GM19438 (cell line): ENCODE measurements around the gene ARHGAP12.

Source experiments
- ATAC-seq: cut with Tn5 transposase; IDR thresholded peaks from one replicate; pipeline ENCODE4 v1.9.1; 2021; ENCODE audit warnings: low read depth; ENCODE audit not compliant: unreplicated experiment

Gene ARHGAP12

GRCh38 chr10:31832261-31832660 lies 96.4 kb downstream of the ARHGAP12 start:
- no peak for ATAC-seq

GRCh38 chr10:31830887-31831286 lies 97.7 kb downstream of the ARHGAP12 start:
- ATAC-seq: no peak

DNA sequence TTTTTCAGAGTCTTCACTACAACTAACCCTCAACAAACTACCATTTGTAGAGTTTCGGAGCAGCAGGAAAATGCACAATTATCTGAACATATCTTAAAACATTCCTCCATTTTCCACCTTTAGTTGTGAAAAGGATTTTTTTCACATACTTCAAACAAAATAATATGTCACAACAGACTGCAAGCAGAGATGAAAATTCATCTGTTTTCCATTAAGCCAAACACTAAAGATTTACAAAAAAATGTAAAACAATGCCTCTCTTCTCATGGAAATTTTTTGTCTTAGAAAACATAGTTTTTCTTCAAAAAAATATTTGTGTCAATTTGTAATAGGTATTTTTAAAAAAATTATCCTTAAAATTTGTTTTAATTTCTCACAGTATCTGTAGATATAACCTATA lies 98.9 kb downstream of the ARHGAP12 start:
- no peak for ATAC-seq

- no peak for ATAC-seq
Measured at GRCh38 chr10:31823358-31823757, 105.3 kb downstream of the ARHGAP12 start.

- ATAC-seq: no peak
Measured at GRCh38 chr10:31822616-31823318, 105.9 kb downstream of the ARHGAP12 start.

DNA sequence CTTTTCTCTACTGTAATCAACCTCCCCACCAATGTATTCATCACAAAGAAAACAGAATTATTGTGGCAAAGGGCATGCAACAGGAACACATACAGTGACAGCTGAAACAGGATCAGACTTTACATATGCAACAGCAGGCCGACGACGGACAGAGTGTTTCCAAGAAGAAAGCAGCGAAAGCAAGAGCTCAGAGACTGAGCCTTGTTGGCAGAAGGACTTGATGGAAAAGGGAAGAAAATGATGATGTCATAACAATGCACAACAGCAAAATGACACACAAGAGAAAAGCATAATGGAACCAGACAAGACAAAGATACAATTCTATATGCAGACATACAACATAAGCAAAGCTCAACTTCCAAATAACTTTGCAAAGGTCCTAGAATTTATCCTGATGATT lies 106.5 kb downstream of the ARHGAP12 start:
- no peak for ATAC-seq

- no peak for ATAC-seq
Measured at GRCh38 chr10:31820778-31821369, 107.8 kb downstream of the ARHGAP12 start.

GRCh38 chr10:31820096-31820495 lies 108.5 kb downstream of the ARHGAP12 start:
- no peak for ATAC-seq

DNA sequence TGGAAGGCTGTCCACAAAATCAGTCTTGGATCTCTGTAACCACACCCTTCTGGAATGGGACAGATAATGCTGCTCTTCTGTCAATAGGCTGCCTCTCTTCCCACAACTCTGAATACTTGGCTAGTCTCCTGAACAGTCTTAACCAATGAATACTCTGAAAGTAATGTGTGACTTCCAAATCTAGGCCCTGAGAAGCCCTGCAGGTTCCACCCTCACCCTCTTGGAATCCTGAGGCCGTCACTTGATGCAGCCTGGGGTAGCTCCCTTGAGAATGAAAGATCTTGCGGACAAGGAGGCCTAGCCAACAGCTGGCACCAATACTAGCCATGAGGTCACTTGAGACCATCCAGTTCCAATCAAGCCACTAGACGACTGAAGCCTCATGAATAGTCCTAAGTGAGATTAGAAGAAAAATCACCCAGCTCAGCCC lies 109.2 kb downstream of the ARHGAP12 start:
- no peak for ATAC-seq

GRCh38 chr10:31816318-31816717 lies 112.3 kb downstream of the ARHGAP12 start:
- ATAC-seq: no peak

DNA sequence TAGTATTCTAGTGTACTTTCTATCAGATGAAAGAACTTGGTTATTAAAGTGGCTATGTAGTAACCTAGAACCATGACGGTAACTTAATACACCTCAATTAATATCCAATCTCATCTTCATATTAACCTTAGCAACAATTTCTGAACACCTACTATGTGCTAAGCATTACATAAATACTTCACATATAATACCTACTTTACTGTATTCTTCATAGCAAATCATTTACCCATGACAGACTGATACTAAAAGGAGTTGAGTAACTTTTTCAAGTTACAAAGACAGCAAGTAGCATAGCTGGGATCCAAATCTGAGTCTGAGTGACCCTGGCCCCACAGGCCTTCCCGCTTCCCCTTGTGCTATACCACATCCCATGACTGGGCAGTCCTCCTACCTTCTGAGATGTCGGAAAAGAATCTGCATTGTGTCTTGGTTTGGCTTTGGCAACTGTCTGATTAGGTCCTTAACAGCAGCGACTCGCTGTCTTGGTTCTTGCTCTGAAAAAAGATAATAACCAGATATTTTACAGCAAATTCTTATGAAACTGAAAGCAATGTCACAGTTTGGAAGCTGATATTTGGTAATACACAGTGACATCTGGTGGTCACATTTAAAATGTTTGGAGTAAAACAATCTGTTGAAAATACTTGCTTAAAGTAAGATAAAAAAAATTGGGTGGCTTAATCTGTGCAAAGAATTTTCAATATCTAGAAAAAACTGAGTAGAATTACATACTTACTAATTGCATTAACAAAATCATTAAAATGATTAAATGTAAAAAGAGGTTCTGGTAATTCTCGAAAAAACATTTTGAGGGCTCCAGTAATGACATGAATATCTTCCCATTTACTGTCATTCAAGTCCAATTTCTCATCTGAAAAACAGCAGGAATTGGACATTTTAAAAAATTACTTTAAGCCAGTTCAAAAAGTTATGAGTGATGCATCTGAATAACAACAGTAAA lies 120.1 kb downstream of the ARHGAP12 start:
- peak; percentile 56 for ATAC-seq

DNA sequence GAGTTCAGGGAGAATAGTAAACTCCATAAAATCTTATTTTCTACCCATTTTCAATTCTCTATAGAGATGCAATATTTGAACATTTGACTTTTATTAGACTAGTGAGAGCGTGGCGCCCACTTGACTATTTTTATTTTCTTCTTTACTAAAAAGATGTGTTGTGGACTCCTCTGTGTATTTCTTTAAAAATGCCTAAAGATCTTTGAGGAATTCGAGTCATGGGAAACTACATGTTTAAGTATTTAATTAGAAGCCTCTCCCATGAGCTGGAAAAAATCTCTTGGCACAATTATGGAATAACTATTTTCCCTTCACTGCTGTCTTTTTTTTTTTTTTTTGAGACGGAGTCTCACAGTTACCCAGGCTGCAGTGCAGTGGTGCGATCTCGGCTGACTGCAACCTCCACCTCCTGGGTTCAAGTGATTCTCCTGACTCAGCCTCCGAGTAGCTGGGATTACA lies 124.2 kb downstream of the ARHGAP12 start:
- ATAC-seq: no peak

GRCh38 chr10:31803606-31804351 lies 124.9 kb downstream of the ARHGAP12 start:
- no peak for ATAC-seq

GRCh38 chr10:31799181-31799580 lies 129.4 kb downstream of the ARHGAP12 start:
- no peak for ATAC-seq

GRCh38 chr10:31792745-31793144 lies 135.9 kb downstream of the ARHGAP12 start:
- no peak for ATAC-seq

- ATAC-seq: no peak
Measured at GRCh38 chr10:31789555-31789954, 139.1 kb downstream of the ARHGAP12 start.

- no peak for ATAC-seq
Measured at GRCh38 chr10:31782701-31783100, 145.9 kb downstream of the ARHGAP12 start.

GRCh38 chr10:31780717-31781116 lies 147.9 kb downstream of the ARHGAP12 start:
- no peak for ATAC-seq

- no peak for ATAC-seq
Measured at GRCh38 chr10:31778627-31779026, 150.0 kb downstream of the ARHGAP12 start.

DNA sequence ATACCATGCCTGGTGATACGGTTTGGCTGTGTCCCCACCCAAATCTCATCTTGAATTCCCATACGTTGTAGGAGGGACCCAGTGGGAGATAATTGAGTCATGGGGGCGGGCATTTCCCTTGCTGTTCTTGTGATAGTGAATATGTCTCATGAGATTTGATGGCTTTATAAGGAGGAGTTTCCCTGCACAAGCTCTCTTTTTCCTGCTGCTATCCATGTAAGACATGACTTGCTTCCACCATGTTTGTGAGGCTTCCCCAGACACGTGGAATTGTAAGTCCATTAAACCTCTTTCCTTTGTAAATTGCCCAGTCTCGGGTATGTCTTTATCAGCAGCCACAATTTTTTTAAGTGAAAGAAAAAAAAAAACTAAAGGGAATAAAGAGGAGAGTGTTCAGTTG lies 152.5 kb downstream of the ARHGAP12 start:
- ATAC-seq: no peak
